Tibial artery (tissue), 4 donors: ENCODE data around the gene HPSE2.

Experiments
- DNase-seq, 2 donors: peaks; one replicate each; pipeline ENCODE4 v3.0.0-alpha.2; 2019
- H3K27ac ChIP-seq, 2 donors: fragments of 200-600 bp; sonication (generic) in 1 of 2; 1 replicate in 1 of 2; 2 replicates in 1 of 2; pipeline ENCODE4 v1.5.1; 2018 to 2019; ENCODE audit warnings: mild to moderate bottlenecking in 1 of 2
- H3K27me3 ChIP-seq, 2 donors: fragments of 200-600 bp; sonication (generic) in 1 of 2; one replicate each; pipeline versions ENCODE4 v1.5.1 to v1.6.0; 2016 to 2019
- H3K36me3 ChIP-seq, 3 donors: fragments of 200-600 bp; sonication (generic) in 2 of 3; one replicate each; pipeline ENCODE4 v1.5.1; 2016 to 2019; ENCODE audit warnings: mild to moderate bottlenecking in 2 of 3
- H3K4me1 ChIP-seq, 4 donors: fragments of 200-600 bp; sonication (generic) in 2 of 4; 1 replicate in 3 of 4; 2 replicates in 1 of 4; pipeline ENCODE4 v1.5.1; 2016 to 2019
- H3K4me3 ChIP-seq, 2 donors: fragments of 200-600 bp; sonication (generic) in 1 of 2; 1 replicate in 1 of 2; 2 replicates in 1 of 2; pipeline ENCODE4 v1.5.1; 2018 to 2019; ENCODE audit warnings: mild to moderate bottlenecking in 2 of 2
- H3K9me3 ChIP-seq, 3 donors: fragments of 200-600 bp; sonication (generic) in 1 of 3; one replicate each; pipeline ENCODE4 v1.5.1; 2016 to 2019
- CTCF ChIP-seq, 2 experiments: fragments of 200-600 bp in 1 of 2; fragments of 450-650 bp in 1 of 2; IDR thresholded peaks; one replicate each; pipeline ENCODE4 v1.5.1; 2017 to 2019; ENCODE audit warnings: antibody characterized with exemption in 2 of 2, mild to moderate bottlenecking in 1 of 2, moderate library complexity in 1 of 2
- intact Hi-C: fragments of 100-400 bp; cut with DNase I; formaldehyde crosslinking; loops from one replicate; pipeline ENCODE4 v1.15.0; 2023; ENCODE audit warnings: low total_unique reads

HPSE2 gene

GRCh38 chr10:98599032-98599610 is 636.5 kb downstream of the HPSE2 start:
- no peaks in the 10 kb centered on the region for H3K4me1 ChIP-seq
- no peak overlapping the region for H3K4me3 ChIP-seq
- H3K27ac ChIP-seq: no peak overlapping the region
- no peaks in the 10 kb centered on the region for H3K27me3 ChIP-seq
- DNase-seq: no peak
- TF ChIP-seq CTCF (IDR thresholded peaks at IDR 0.05): no peak
- no peaks in the 10 kb centered on the region for H3K36me3 ChIP-seq
- intact Hi-C loops: no loop called here
- peaks cover 5 to 7% (median 5%) of the 10 kb centered on the region in 3 donors for H3K9me3 ChIP-seq

- intact Hi-C loops: no loop called here
- peaks cover 5 to 7% (median 5%) of the 10 kb centered on the region in 3 donors for H3K9me3 ChIP-seq
- H3K27me3 ChIP-seq: no peaks in the 10 kb centered on the region
- no peak overlapping the region for H3K4me3 ChIP-seq
- H3K4me1 ChIP-seq: no peaks in the 10 kb centered on the region
- no peak overlapping the region for H3K27ac ChIP-seq
- DNase-seq: no peak
- no peak for TF ChIP-seq CTCF (IDR thresholded peaks at IDR 0.05)
- no peaks in the 10 kb centered on the region for H3K36me3 ChIP-seq
These were observed 639.2 kb downstream of the HPSE2 start for GRCh38 chr10:98596404-98596803.

- H3K36me3 ChIP-seq: no peaks in the 10 kb centered on the region
- no peak overlapping the region for H3K4me3 ChIP-seq
- no peaks in the 10 kb centered on the region for H3K4me1 ChIP-seq
- DNase-seq: no peak
- H3K27ac ChIP-seq: no peak overlapping the region
- intact Hi-C loops: no loop called here
- TF ChIP-seq CTCF (IDR thresholded peaks at IDR 0.05): no peak
- no peaks in the 10 kb centered on the region for H3K27me3 ChIP-seq
- H3K9me3 ChIP-seq: no peaks in the 10 kb centered on the region
These were observed 646.0 kb downstream of the HPSE2 start for GRCh38 chr10:98589691-98590090.

- H3K27ac ChIP-seq: no peak overlapping the region
- DNase-seq: no peak
These were observed 646.6 kb downstream of the HPSE2 start for GRCh38 chr10:98589007-98589406.

DNA sequence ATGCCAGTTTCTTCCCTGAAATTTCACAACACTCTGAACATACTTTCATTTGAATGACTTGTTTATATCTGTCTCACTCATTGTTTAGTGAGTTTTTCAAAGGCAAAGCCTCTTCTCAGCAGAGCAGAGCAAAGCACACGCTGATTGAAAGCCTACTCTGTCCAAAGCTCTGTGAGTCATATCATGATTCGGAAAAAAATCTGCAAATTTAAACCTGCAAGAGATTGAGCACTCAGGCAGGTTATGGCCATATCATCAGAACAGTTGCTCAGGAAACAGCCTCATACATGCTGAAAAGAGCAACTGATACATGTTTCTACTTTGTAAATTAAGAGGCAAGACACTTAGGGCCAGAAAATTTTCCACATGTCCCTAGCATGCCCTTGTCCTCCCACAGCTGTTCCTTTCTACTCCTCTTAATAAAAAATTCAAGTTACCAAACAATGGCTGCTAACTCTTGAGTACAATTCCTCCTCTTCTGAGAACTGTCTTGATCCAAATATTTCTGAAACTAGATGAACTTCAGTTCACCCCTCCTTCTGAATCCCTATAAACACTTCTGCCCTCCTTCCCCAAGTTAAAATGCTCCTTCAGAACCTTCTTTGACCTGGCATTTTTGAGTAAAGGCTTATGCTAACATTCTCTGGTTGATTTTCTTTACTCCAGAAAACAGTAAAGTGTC is 648.4 kb downstream of the HPSE2 start:
- H3K27ac ChIP-seq: no peak overlapping the region
- no peaks in the 10 kb centered on the region for H3K27me3 ChIP-seq
- H3K36me3 ChIP-seq: no peaks in the 10 kb centered on the region
- H3K4me1 ChIP-seq: no peaks in the 10 kb centered on the region
- no peaks in the 10 kb centered on the region for H3K9me3 ChIP-seq
- no peak overlapping the region for H3K4me3 ChIP-seq
- intact Hi-C loops: no loop called here
- DNase-seq: no peak
- TF ChIP-seq CTCF (IDR thresholded peaks at IDR 0.05): no peak

More at GRCh38 chr10:98589007-98589406, 646.6 kb downstream of the HPSE2 start:
- no peaks in the 10 kb centered on the region for H3K36me3 ChIP-seq
- intact Hi-C loops: no loop called here
- H3K27me3 ChIP-seq: no peaks in the 10 kb centered on the region
- no peaks in the 10 kb centered on the region for H3K4me1 ChIP-seq
- no peak for TF ChIP-seq CTCF (IDR thresholded peaks at IDR 0.05)
- no peak overlapping the region for H3K4me3 ChIP-seq
- H3K9me3 ChIP-seq: no peaks in the 10 kb centered on the region
